T-cell (primary cell): Measurements from ENCODE around the gene LIN9. TPM values are rescaled to one million over a fixed set of nuclear protein-coding genes. Genes with fewer than 3 reads are reported as not detected.
A peak's percentile ranks its signal among the peaks of the same experiment; 100 is the strongest.
"Not testable (repeated sequence)": the region's sequence is repeated elsewhere in the genome, so short reads cannot be mapped to it uniquely, and the experiment has no call there.

ENCODE experiments used
- ATAC-seq, 4 experiments: fragments of 200-7000 bp in 3 of 4; fragments of 150-1000 bp in 1 of 4; cut with Tn5 transposase; replicated peaks in 1 of 4; 1 replicate in 3 of 4; 2 replicates in 1 of 4; pipeline ENCODE4 v1.10.0; 2021; ENCODE audit warnings: moderate library complexity in 3 of 4, mild to moderate bottlenecking in 2 of 4, moderate number of reproducible peaks in 1 of 4
- CTCF ChIA-PET, 2 donors: fragments of 300-600 bp; sonication (Branson Sonifier 250); formaldehyde crosslinking; loops; one replicate each; lab custom pipeline; 2022; ENCODE audit warnings: antibody characterized with exemption in 2 of 2; lab: Charles Lee
- POLR2A ChIA-PET, 2 donors: fragments of 300-600 bp; sonication (Branson Sonifier 250); formaldehyde crosslinking; loops; one replicate each; lab custom pipeline; 2022; ENCODE audit warnings: antibody characterized with exemption in 2 of 2; lab: Charles Lee
- DNase-seq, 35 experiments: peaks; one replicate each; pipeline versions ENCODE4 v3.0.0 to v3.0.0-alpha.2; 2013 to 2023
- H3K27ac ChIP-seq: one replicate; pipeline ENCODE4 v1.5.1; 2013; ENCODE audit warnings: low read length
- H3K27me3 ChIP-seq, 2 experiments: replicated peaks in 1 of 2; 1 replicate in 1 of 2; 2 replicates in 1 of 2; pipeline versions ENCODE4 v1.6.1 to v1.7.0; 2013; ENCODE audit warnings: low read length in 1 of 2, mixed read lengths in 1 of 2; ENCODE audit not compliant: control insufficient read depth in 2 of 2, insufficient read depth in 2 of 2; ENCODE audit errors: extremely low read depth in 1 of 2
- H3K36me3 ChIP-seq, 2 donors: 1 replicate in 1 of 2; 2 replicates in 1 of 2; pipeline versions ENCODE4 v1.6.1 to v1.7.0; 2013; ENCODE audit warnings: low read length in 1 of 2; ENCODE audit not compliant: control insufficient read depth in 2 of 2, insufficient read depth in 1 of 2; ENCODE audit errors: extremely low read depth in 1 of 2
- H3K4me1 ChIP-seq, 2 experiments: 1 replicate in 1 of 2; 2 replicates in 1 of 2; pipeline versions ENCODE4 v1.6.1 to v1.7.0; 2013; ENCODE audit warnings: low read length in 2 of 2, mixed read lengths in 1 of 2; ENCODE audit not compliant: insufficient read depth in 2 of 2, control insufficient read depth in 1 of 2; ENCODE audit errors: extremely low read depth in 1 of 2
- H3K4me3 ChIP-seq, 2 donors: 1 replicate in 1 of 2; 2 replicates in 1 of 2; pipeline versions ENCODE4 v1.5.1 to v1.7.0; 2013; ENCODE audit warnings: mild to moderate bottlenecking in 2 of 2, low read length in 1 of 2, moderate library complexity in 1 of 2; ENCODE audit not compliant: control insufficient read depth in 1 of 2; ENCODE audit errors: extremely low read depth in 1 of 2
- H3K9me3 ChIP-seq: 2 replicates; pipeline ENCODE4 v1.7.0; 2013
- H3K27ac Mint-ChIP-seq, 2 donors: one replicate each; pipeline ENCODE4 v1.8.0; 2020 to 2021; ENCODE audit warnings: mild to moderate bottlenecking in 2 of 2, mixed read lengths in 2 of 2
- H3K27me3 Mint-ChIP-seq, 2 donors: one replicate each; pipeline ENCODE4 v1.8.0; 2021 to 2022; ENCODE audit warnings: mixed read lengths in 2 of 2
- H3K36me3 Mint-ChIP-seq: one replicate; pipeline ENCODE4 v1.8.0; 2021; ENCODE audit warnings: mixed read lengths
- H3K4me1 Mint-ChIP-seq, 3 donors: one replicate each; pipeline ENCODE4 v1.8.0; 2020 to 2022; ENCODE audit warnings: mixed read lengths in 3 of 3, mild to moderate bottlenecking in 1 of 3
- H3K4me3 Mint-ChIP-seq, 3 donors: one replicate each; pipeline ENCODE4 v1.8.0; 2020 to 2022; ENCODE audit warnings: mild to moderate bottlenecking in 3 of 3, mixed read lengths in 3 of 3, moderate library complexity in 3 of 3
- H3K9me3 Mint-ChIP-seq, 3 donors: one replicate each; pipeline ENCODE4 v1.8.0; 2020 to 2022; ENCODE audit warnings: mixed read lengths in 3 of 3
- WGBS: methylation state at CpG from one replicate; pipeline ENCODE4 v1.1.5; 2013; ENCODE audit warnings: missing lambda C conversion rate; ENCODE audit not compliant: insufficient coverage; 5-methylcytosine and 5-hydroxymethylcytosine counted together
- total RNA-seq, 35 experiments: library from RNA in 6 of 35; stranded (reverse) in 6 of 35; fragments of 120-200 nt in 1 of 35; gene quantifications; one replicate each; pipeline versions ENCODE4 v1.2.1 to v1.2.4 and lab custom pipeline; 2013 to 2026

The LIN9 gene
- total RNA-seq, 5 donors from 2014 or later (not counting 1 experiment from before 2014, with no cell fraction given) = 1.6 to 7.3 (median 5.3) TPM

GRCh38 chr1:226340111-226340510, 31.1 kb upstream of the LIN9 start:
- H3K4me3 Mint-ChIP-seq, H3K9me3 Mint-ChIP-seq, H3K27ac ChIP-seq, H3K9me3 ChIP-seq, ATAC-seq, H3K36me3 ChIP-seq, H3K27me3 ChIP-seq, POLR2A ChIA-PET, H3K36me3 Mint-ChIP-seq, H3K27ac Mint-ChIP-seq, H3K4me1 Mint-ChIP-seq, H3K4me3 ChIP-seq, DNase-seq, H3K4me1 ChIP-seq: not testable (repeated sequence)
- CTCF ChIA-PET = interaction anchor here in 1 of 2 donors (0.6 kb wide), 1 partner anchor 13 kb away, joined by 3 read pairs; no protein-coding TSS in a partner anchor
- H3K27me3 Mint-ChIP-seq = peaks cover 8 to 17% of the 10 kb centered on the region in 2 donors
- no CpG with 5 or more reads among the region's 3 CpGs for WGBS

- Mint-ChIP-seq H3K9me3 (peaks cover 3 to 8% (median 7%) of the 10 kb centered on the region in 3 donors), H3K4me3 (no peak overlapping the region), H3K27ac (no peak overlapping the region), H3K36me3 (no peaks in the 10 kb centered on the region), H3K27me3 (peaks cover 8 to 17% of the 10 kb centered on the region in 2 donors), H3K4me1 (peaks cover 0 to 8% (median 6%) of the 10 kb centered on the region in 3 donors)
- ATAC-seq = no peak
- WGBS = 39% methylated on average over 3 of the region's 8 CpGs
- H3K27ac ChIP-seq = no peak overlapping the region
- POLR2A ChIA-PET = no interaction called here
- no peaks in the 10 kb centered on the region for H3K9me3 ChIP-seq
- no peak overlapping the region for H3K4me3 ChIP-seq
- H3K4me1 ChIP-seq = peaks cover 0 to 2% of the 10 kb centered on the region in 2 experiments
- no peak for DNase-seq
- H3K27me3 ChIP-seq = peaks cover 0 to 8% of the 10 kb centered on the region in 2 experiments
- CTCF ChIA-PET = interaction anchor here in 1 of 2 donors (0.5 kb wide), 1 partner anchor 14 kb away, joined by 4 read pairs; no protein-coding TSS in a partner anchor
- H3K36me3 ChIP-seq = no peaks in the 10 kb centered on the region
Measured at GRCh38 chr1:226337276-226337875, 28.4 kb upstream of the LIN9 start.

GRCh38 chr1:226335661-226336060, 26.7 kb upstream of the LIN9 start:
- ATAC-seq (no peak), DNase-seq (no peak)
- H3K4me1 ChIP-seq = peaks cover 0 to 2% of the 10 kb centered on the region in 2 experiments
- H3K4me3 Mint-ChIP-seq = no peak overlapping the region
- H3K9me3 Mint-ChIP-seq = peaks cover 2 to 6% (median 6%) of the 10 kb centered on the region in 3 donors
- peaks cover 0 to 8% (median 6%) of the 10 kb centered on the region in 3 donors for H3K4me1 Mint-ChIP-seq
- no peaks in the 10 kb centered on the region for H3K36me3 ChIP-seq
- peaks cover 0 to 5% of the 10 kb centered on the region in 2 experiments for H3K27me3 ChIP-seq
- H3K36me3 Mint-ChIP-seq = no peaks in the 10 kb centered on the region
- CTCF ChIA-PET = interaction anchor here (0.6 to 1.2 kb wide), 2 partner anchors 10 to 77 kb away, joined by 3 to 4 read pairs; no protein-coding TSS in a partner anchor
- POLR2A ChIA-PET = no interaction called here
- H3K4me3 ChIP-seq = no peak overlapping the region
- peaks cover 6% of the 10 kb centered on the region in 2 donors for H3K27me3 Mint-ChIP-seq
- no peaks in the 10 kb centered on the region for H3K9me3 ChIP-seq
- WGBS = no CpG with 5 or more reads among the region's 1 CpG
- H3K27ac ChIP-seq = no peak overlapping the region
- H3K27ac Mint-ChIP-seq = no peak overlapping the region

GRCh38 chr1:226332947-226333346, 24.0 kb upstream of the LIN9 start:
- H3K36me3 Mint-ChIP-seq = no peaks in the 10 kb centered on the region
- Histone ChIP-seq H3K9me3 (no peaks in the 10 kb centered on the region), H3K4me3 (no peak overlapping the region), H3K27me3 (no peaks in the 10 kb centered on the region), H3K36me3 (no peaks in the 10 kb centered on the region), H3K27ac (no peak overlapping the region), H3K4me1 (peaks cover 0 to 2% of the 10 kb centered on the region in 2 experiments)
- no peak overlapping the region for H3K27ac Mint-ChIP-seq
- ChIA-PET POLR2A (interaction anchor here (0.7 kb wide), 3 partner anchors 40 to 1902 kb away, joined by 3 to 5 read pairs (median 4); no protein-coding TSS in a partner anchor), CTCF (interaction anchor here (0.6 to 2.8 kb wide), 12 partner anchors 9 to 907 kb away, joined by 3 to 16 read pairs (median 4); partner anchors contain the start of genes LIN9 (in 1 of the 2) and PARP1 (in 1 of the 2))
- ATAC-seq (peak in 2 of 4 experiments; percentile 32 to 47), DNase-seq (peak in 2 of 35 experiments; percentile 3 to 18)
- H3K27me3 Mint-ChIP-seq = no peaks in the 10 kb centered on the region
- no peaks in the 10 kb centered on the region for H3K9me3 Mint-ChIP-seq
- H3K4me1 Mint-ChIP-seq = peaks cover 0 to 8% (median 6%) of the 10 kb centered on the region in 3 donors
- WGBS = no CpG with 5 or more reads among the region's 2 CpGs
- H3K4me3 Mint-ChIP-seq = peak overlapping the region; percentile 11 to 45 (median 34)

- Histone ChIP-seq H3K36me3 (no peaks in the 10 kb centered on the region), H3K4me3 (no peak overlapping the region), H3K4me1 (peaks cover 0 to 2% of the 10 kb centered on the region in 2 experiments), H3K27ac (no peak overlapping the region), H3K27me3 (peaks cover 0 to 4% of the 10 kb centered on the region in 2 experiments), H3K9me3 (no peaks in the 10 kb centered on the region)
- no peaks in the 10 kb centered on the region for H3K36me3 Mint-ChIP-seq
- no peaks in the 10 kb centered on the region for H3K9me3 Mint-ChIP-seq
- ChIA-PET POLR2A (no interaction called here), CTCF (interaction anchor here in 1 of 2 donors (0.5 kb wide), 1 partner anchor 80 kb away, joined by 4 read pairs; no protein-coding TSS in a partner anchor)
- ATAC-seq (no peak), DNase-seq (no peak)
- H3K27ac Mint-ChIP-seq = no peak overlapping the region
- no peak overlapping the region for H3K4me3 Mint-ChIP-seq
- H3K27me3 Mint-ChIP-seq = peaks cover 0 to 5% of the 10 kb centered on the region in 2 donors
- no CpG with 5 or more reads among the region's 3 CpGs for WGBS
- peaks cover 0 to 8% (median 6%) of the 10 kb centered on the region in 3 donors for H3K4me1 Mint-ChIP-seq
Measured at GRCh38 chr1:226329237-226329636, 20.3 kb upstream of the LIN9 start.

- peaks cover 0 to 5% of the 10 kb centered on the region in 2 donors for H3K27me3 Mint-ChIP-seq
- WGBS = 57% methylated on average over 1 of the region's 2 CpGs
- Histone ChIP-seq H3K4me3 (no peak overlapping the region), H3K27me3 (peaks cover 0 to 5% of the 10 kb centered on the region in 2 experiments), H3K27ac (no peak overlapping the region), H3K36me3 (no peaks in the 10 kb centered on the region), H3K4me1 (no peaks in the 10 kb centered on the region), H3K9me3 (no peaks in the 10 kb centered on the region)
- ATAC-seq (no peak), DNase-seq (no peak)
- no peaks in the 10 kb centered on the region for H3K36me3 Mint-ChIP-seq
- no peak overlapping the region for H3K27ac Mint-ChIP-seq
- H3K4me3 Mint-ChIP-seq = no peak overlapping the region
- ChIA-PET POLR2A (no interaction called here), CTCF (no interaction called here)
- H3K9me3 Mint-ChIP-seq = no peaks in the 10 kb centered on the region
- H3K4me1 Mint-ChIP-seq = peaks cover 0 to 2% (median 0%) of the 10 kb centered on the region in 3 donors
Measured at GRCh38 chr1:226327761-226328162, 18.8 kb upstream of the LIN9 start.
